SK-N-MC (cell line): ENCODE measurements around the gene SLC2A5.

Experiments
- DNase-seq: peaks from one replicate; pipeline ENCODE4 v3.0.0-alpha.2; 2011; ENCODE audit warnings: low read depth, low spot score
- H3K27ac ChIP-seq: fragments of 200-600 bp; sonication (generic); 2 replicates; pipeline ENCODE4 v1.5.1; 2016; ENCODE audit warnings: mixed run types
- H3K36me3 ChIP-seq: fragments of 200-600 bp; sonication (generic); 2 replicates; pipeline ENCODE4 v1.6.1; 2017; ENCODE audit warnings: antibody characterized with exemption, low read length, mixed read lengths; ENCODE audit not compliant: insufficient read depth
- H3K4me3 ChIP-seq: fragments of 200-600 bp; sonication (generic); 2 replicates; pipeline ENCODE4 v1.5.1; 2016
- H3K9ac ChIP-seq: fragments of 200-600 bp; sonication (generic); 2 replicates; pipeline ENCODE4 v1.8.0; 2017; ENCODE audit warnings: mixed run types, mixed read lengths; ENCODE audit not compliant: insufficient read length
- H3K9me3 ChIP-seq: fragments of 200-600 bp; sonication (generic); 2 replicates; pipeline ENCODE4 v1.6.1; 2017; ENCODE audit warnings: low read depth, mild to moderate bottlenecking, antibody characterized with exemption, low read length, moderate library complexity, mixed read lengths
- EZH2 ChIP-seq: fragments of 200-600 bp; sonication (generic); IDR thresholded peaks from one replicate; pipeline ENCODE4 v1.6.1; 2017; ENCODE audit warnings: antibody characterized with exemption
- FOXP2 ChIP-seq: optimal IDR thresholded peaks from 2 replicates; pipeline ENCODE3; 2011; ENCODE audit warnings: mild to moderate bottlenecking, moderate library complexity; ENCODE audit not compliant: insufficient read depth; ENCODE audit errors: extremely low read length, control extremely low read depth
- POLR2AphosphoS5 ChIP-seq: IDR thresholded peaks from 2 replicates; pipeline ENCODE4 v1.6.1; 2012; ENCODE audit warnings: mild to moderate bottlenecking, low read depth, low read length, borderline replicate concordance

Gene SLC2A5, protein sequence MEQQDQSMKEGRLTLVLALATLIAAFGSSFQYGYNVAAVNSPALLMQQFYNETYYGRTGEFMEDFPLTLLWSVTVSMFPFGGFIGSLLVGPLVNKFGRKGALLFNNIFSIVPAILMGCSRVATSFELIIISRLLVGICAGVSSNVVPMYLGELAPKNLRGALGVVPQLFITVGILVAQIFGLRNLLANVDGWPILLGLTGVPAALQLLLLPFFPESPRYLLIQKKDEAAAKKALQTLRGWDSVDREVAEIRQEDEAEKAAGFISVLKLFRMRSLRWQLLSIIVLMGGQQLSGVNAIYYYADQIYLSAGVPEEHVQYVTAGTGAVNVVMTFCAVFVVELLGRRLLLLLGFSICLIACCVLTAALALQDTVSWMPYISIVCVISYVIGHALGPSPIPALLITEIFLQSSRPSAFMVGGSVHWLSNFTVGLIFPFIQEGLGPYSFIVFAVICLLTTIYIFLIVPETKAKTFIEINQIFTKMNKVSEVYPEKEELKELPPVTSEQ

DNA sequence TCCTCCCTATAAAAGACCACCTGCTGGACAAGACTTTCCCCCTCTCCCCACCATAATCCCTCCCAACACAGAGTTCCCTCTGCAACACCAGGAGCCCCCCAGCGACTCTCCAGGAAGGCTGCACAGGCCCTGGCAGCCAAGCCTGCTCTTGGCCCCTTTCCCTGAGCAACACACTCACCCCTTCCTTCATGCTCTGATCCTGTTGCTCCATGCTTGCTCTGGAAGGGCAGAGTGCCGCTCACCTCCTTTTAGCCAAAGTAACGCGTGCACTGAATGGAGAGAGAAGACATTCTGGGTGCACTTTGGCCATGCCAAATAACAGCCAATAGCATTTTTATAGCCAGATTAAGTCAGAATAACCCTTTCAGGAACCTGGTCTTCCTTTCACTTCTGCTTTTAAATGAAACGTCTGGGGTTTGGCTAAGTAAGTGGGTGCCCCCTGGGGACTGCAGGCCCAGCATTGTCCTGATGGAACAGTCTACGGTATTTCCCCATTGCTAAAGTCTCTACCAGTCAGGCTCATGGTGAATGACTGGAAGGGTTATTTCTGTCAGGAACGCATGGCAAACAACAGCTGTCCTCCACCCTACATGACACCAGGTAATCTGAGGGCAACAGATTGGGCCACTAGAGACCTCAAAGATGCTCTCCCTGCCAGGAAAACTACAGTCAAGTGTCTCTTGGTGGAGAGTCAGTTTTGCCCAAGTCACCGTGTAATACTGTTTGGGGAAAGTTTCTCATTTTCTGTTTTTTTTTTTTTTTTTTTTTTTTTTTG, at the start of gene SLC2A5:
Gene SLC2A5, minus strand, starts transcription at position 310 of the 775 bp plus-strand sequence. Its CDS starts 99 bp downstream, at position 211.
- peak within 1 kb of the TSS; percentile 68 for H3K4me3 ChIP-seq
- TF ChIP-seq POLR2AphosphoS5 (no peak), EZH2 (no peak), FOXP2 (no peak)
- no peaks in the 10 kb centered on the region for H3K36me3 ChIP-seq
- DNase-seq = no peak
- H3K9ac ChIP-seq = peak within 1 kb of the TSS; percentile 56
- H3K27ac ChIP-seq = peak within 1 kb of the TSS; percentile 94
- H3K9me3 ChIP-seq = no peaks in the 10 kb centered on the region

DNA sequence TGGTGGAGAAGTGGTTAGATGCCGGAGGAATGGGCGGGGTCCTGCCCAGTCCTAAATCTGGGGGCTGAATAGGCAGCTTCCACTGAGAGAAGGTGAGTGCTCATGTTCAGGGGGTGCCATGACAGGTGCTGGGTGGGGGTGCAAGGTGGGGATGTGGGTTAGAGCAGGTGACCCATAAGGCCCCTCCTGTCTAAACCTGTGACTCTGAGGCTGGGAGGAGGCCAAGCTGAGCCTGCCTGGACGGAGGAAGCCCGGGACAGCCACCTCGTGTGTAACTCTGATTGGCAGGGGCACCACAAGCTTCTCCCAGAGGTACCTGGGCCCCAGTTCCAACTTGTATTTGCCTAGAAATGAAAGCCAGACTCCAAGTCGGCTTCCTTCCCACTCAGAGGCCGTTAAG, 48.8 kb upstream of the SLC2A5 start:
- Histone ChIP-seq H3K36me3 (no peaks in the 10 kb centered on the region), H3K4me3 (no peak overlapping the region), H3K9ac (no peak overlapping the region), H3K27ac (no peak overlapping the region), H3K9me3 (no peaks in the 10 kb centered on the region)
- no peak for DNase-seq
- no peak for TF ChIP-seq EZH2
- no peak for TF ChIP-seq FOXP2
- TF ChIP-seq POLR2AphosphoS5 = no peak

DNA sequence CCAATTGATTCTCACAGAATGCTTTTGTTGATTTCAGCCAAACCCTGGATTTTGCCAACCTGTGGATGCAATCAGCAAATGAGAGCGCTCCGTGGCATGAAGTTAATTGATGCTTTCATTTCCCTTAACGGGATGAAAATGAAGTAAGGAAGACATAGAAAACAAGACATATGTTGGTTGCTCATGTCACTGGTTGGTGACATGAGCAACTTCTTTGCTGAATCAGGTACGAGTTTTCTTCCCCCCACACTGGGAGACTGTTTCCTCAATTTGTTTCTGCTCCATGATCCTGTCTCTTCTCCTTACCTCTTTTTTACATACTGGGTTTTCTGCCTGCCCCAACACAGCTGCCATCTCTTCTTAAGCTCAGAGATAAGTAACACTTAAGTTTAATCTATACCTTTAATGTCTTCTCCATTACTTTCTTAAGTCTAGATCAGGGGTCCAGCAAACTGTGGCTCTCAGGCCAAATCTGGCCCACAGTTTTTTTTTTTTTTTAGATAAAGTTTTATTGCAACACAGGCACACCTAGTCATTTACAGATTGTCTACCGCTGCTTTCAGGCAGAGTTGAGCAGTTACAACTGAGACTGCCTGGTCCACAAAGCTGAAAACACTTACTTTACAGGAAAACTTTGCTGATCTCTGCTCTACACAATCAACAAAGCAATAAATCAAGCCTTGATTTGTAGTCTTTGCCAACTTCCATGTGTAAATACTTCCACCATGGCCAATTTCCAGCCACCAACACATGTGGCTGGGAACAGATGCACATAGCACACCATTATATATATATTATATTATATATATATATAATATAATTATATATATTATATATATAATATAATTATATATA, 46.1 kb upstream of the SLC2A5 start:
- H3K9ac ChIP-seq = no peak overlapping the region
- H3K9me3 ChIP-seq = no peaks in the 10 kb centered on the region
- H3K27ac ChIP-seq = no peak overlapping the region
- no peak overlapping the region for H3K4me3 ChIP-seq
- no peak for DNase-seq
- no peaks in the 10 kb centered on the region for H3K36me3 ChIP-seq
- TF ChIP-seq POLR2AphosphoS5 = no peak
- TF ChIP-seq EZH2 = no peak
- no peak for TF ChIP-seq FOXP2

DNA sequence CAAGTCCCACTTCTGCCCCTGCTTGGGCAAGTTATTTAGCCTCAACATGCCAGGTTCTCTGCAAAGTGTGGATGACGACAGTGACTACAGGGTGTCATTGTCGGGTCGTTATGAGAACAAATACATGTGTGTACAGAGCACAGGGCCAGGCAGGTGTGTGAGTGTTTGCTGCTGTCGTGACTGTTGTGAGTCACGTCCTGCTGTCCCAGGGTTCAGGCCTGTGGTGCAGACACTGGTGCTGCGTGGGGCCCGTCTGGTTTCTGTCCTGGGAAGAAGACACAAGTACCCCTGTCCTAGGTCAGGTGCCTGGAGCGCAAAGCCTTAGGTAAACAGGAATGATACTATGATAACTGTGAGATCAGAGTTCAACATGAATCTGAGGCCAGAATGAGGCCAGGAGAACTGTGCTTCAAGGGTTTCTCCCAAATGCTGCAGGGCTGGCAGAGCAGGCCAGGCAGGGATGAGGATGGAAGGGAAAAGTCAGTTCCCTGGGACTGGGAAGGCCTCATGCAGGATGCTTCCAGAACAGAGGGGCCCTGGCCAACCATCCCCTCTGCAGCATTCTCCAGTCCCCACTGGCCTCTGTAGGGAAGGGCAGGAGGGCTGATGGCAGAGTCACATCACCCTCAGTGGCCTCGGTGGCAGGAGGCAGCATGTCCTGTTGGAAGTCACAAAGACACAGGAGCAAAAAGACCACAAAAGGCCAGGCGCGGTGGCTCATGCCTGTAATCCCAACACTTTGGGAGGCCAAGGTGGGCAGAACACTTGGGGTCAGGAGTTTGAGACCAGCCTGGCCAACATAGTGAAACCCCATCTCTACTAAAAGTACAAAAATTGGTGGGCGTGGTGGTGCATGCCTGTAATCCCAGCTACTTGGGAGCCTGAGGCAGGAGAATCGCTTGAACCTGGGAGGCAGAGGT, 43.8 kb upstream of the SLC2A5 start:
- Histone ChIP-seq H3K9me3 (no peaks in the 10 kb centered on the region), H3K27ac (no peak overlapping the region), H3K36me3 (no peaks in the 10 kb centered on the region), H3K4me3 (no peak overlapping the region), H3K9ac (no peak overlapping the region)
- no peak for TF ChIP-seq POLR2AphosphoS5
- TF ChIP-seq FOXP2 = no peak
- TF ChIP-seq EZH2 = no peak
- no peak for DNase-seq

DNA sequence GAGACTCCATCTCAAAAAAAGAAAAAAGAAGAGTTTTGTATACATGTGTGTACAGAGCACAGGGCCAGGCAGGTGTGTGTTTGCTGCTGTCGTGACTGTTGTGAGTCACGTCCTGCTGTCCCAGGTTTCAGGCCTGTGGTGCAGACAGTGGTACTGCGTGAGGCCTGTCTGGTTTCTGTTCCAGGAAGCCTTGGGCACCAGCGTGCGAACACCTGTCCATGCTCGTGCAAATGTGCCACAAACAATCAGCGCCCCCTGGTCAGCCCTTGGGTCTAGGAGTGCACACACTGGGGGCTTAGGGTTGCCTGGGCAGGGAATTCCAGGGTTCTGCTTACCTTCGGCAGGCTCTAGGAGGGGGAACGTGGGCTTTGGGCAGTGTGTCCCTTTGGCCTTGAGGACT, 42.5 kb upstream of the SLC2A5 start:
- no peak overlapping the region for H3K4me3 ChIP-seq
- H3K36me3 ChIP-seq = no peaks in the 10 kb centered on the region
- H3K27ac ChIP-seq = no peak overlapping the region
- TF ChIP-seq EZH2 (no peak), FOXP2 (no peak), POLR2AphosphoS5 (no peak)
- H3K9me3 ChIP-seq = no peaks in the 10 kb centered on the region
- H3K9ac ChIP-seq = no peak overlapping the region
- no peak for DNase-seq

DNA sequence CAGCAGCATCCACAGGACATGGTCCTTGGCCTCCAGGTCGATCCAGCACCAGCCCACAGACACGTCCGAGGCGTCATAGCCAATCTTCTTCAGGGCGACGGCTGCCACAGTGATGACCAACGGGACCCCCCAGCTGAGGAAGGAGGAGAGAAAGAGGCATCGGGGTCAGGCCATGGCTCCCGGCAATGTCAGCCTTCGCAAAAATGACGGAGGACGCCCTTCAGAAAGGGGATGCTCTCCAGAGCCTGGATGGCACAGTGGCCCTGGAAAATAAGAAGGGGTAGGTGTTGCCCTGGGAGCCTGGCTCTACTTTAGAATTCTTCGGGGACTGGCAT, 41.9 kb upstream of the SLC2A5 start:
- H3K9ac ChIP-seq = no peak overlapping the region
- H3K36me3 ChIP-seq = no peaks in the 10 kb centered on the region
- no peak overlapping the region for H3K4me3 ChIP-seq
- H3K9me3 ChIP-seq = no peaks in the 10 kb centered on the region
- TF ChIP-seq EZH2 (no peak), FOXP2 (no peak), POLR2AphosphoS5 (no peak)
- DNase-seq = no peak
- H3K27ac ChIP-seq = no peak overlapping the region

DNA sequence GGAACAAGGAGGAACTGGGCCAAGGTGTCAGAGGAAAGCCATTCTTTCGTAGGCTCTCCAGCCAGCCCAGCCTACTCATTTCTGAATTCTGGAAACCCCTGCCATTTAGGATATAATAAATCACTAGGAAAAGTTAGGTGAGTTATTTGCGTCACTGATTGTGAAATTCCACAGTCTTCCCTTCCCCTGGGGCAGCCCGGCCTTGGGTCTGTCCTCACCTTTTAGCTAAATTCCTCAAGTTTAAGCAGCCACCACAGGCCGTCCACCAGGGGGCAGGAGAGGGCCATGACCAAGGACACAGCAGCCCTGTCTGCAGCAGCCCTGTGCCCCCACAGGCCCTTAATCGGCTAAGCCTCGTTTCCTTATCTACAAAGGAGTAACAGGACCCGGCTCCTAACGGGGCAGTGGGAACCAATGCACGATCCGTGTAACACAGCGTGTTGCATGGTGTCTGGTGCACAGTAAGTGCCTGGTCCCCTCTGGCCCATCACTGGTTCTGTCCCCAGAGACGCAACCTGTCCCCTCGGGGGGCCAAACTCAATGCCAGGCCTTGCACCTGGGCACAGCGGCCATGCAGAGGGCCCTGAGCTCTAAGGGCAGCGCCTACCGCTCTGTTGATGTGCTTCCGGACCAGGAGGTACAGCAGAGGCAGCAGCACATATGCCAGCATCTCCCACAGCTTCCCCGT, 41.4 kb upstream of the SLC2A5 start:
- DNase-seq = peak; percentile 44
- Histone ChIP-seq H3K9ac (no peak overlapping the region), H3K27ac (no peak overlapping the region), H3K9me3 (no peaks in the 10 kb centered on the region), H3K36me3 (no peaks in the 10 kb centered on the region), H3K4me3 (no peak overlapping the region)
- TF ChIP-seq POLR2AphosphoS5 = no peak
- no peak for TF ChIP-seq FOXP2
- no peak for TF ChIP-seq EZH2
